ENCODE data around the gene OR4C16. TPM values are rescaled to one million over a fixed set of nuclear protein-coding genes. Genes with fewer than 3 reads are reported as not detected.

The OR4C16 gene
- total RNA-seq, 1 experiment from 2014 or later = not detected

- Mint-ChIP-seq H3K36me3 (ENCODE audit: insufficient read depth in 1 of 3, low read depth in 3 of 3) (peaks cover 6 to 19% (median 11%) of the 10 kb centered on the region in 3 experiments; a peak in 6 of 7 replicates), H3K4me1 (no peaks in the 10 kb centered on the region), H3K27ac (no peak within 1 kb of the TSS), H3K9me3 (peaks cover 21 to 33% of the 10 kb centered on the region in 2 experiments), H3K4me3 (no peak within 1 kb of the TSS), H3K27me3 (ENCODE audit: low read depth) (no peaks in the 10 kb centered on the region; the same call in none of the 2 replicates)
- no peak within 1 kb of the TSS for H2BK5ac ChIP-seq (ENCODE audit: insufficient read length, low read length)
- no peak within 1 kb of the TSS for H3K56ac ChIP-seq (ENCODE audit: insufficient read length, low read depth, low read length)
- no peak within 1 kb of the TSS for H2BK20ac ChIP-seq (ENCODE audit: low read depth, low read length, poor library complexity, severe bottlenecking)
- H3T11ph ChIP-seq (ENCODE audit: low read length) = no peak within 1 kb of the TSS
- H3K27me3 ChIP-seq (ENCODE audit: insufficient read depth, low read length) = no peaks in the 10 kb centered on the region
- H3K79me2 ChIP-seq (ENCODE audit: insufficient read depth, low read length) = no peaks in the 10 kb centered on the region
- no peak within 1 kb of the TSS for H3K14ac ChIP-seq (ENCODE audit: insufficient read depth, low read length)
- no peaks in the 10 kb centered on the region for H3K23me2 ChIP-seq (ENCODE audit: insufficient read length, low read depth, low read length, poor library complexity, severe bottlenecking)
- H4K20me1 ChIP-seq (ENCODE audit: control insufficient read depth, insufficient read depth, insufficient read length) = no peaks in the 10 kb centered on the region
- H3K23ac ChIP-seq (ENCODE audit: insufficient read length, low read depth, low read length) = no peak within 1 kb of the TSS
- no peak within 1 kb of the TSS for H3K18ac ChIP-seq (ENCODE audit: insufficient read length, low read depth, low read length)
- no peak for TF ChIP-seq CTCF (conservative IDR thresholded peaks at IDR 0.05)
- H3K27ac ChIP-seq (ENCODE audit: insufficient read length, low read depth, low read length) = no peak within 1 kb of the TSS
- H2BK15ac ChIP-seq (ENCODE audit: low read depth, low read length) = no peak within 1 kb of the TSS
- H3K4me1 ChIP-seq (ENCODE audit: insufficient read depth, low read length) = no peaks in the 10 kb centered on the region
- H2AK5ac ChIP-seq (ENCODE audit: insufficient read length, low read length) = no peak within 1 kb of the TSS
- H3K79me1 ChIP-seq (ENCODE audit: insufficient read depth, low read depth, low read length, poor library complexity, severe bottlenecking) = no peaks in the 10 kb centered on the region
- H3K9me3 ChIP-seq (ENCODE audit: control insufficient read depth, low read depth, low read length) = peaks cover 85% of the 10 kb centered on the region
- no peak within 1 kb of the TSS for H4K8ac ChIP-seq (replicated peaks; ENCODE audit: insufficient read length, low read depth, low read length)
- H2BK120ac ChIP-seq (ENCODE audit: low read depth, low read length, poor library complexity, severe bottlenecking) = no peak within 1 kb of the TSS
- H3K4me2 ChIP-seq (ENCODE audit: insufficient read depth, insufficient read length, low read length) = no peak within 1 kb of the TSS
- H2AFZ ChIP-seq (ENCODE audit: low read length) = no peak within 1 kb of the TSS
- no peak within 1 kb of the TSS for H4K91ac ChIP-seq (ENCODE audit: insufficient read length, low read depth, low read length)
- no peak within 1 kb of the TSS for H2BK12ac ChIP-seq (ENCODE audit: insufficient read length, low read depth, low read length)
- H3K4ac ChIP-seq (ENCODE audit: low read depth, low read length) = no peak within 1 kb of the TSS
- DNase-seq = no peak
- no peak within 1 kb of the TSS for H3K9ac ChIP-seq (ENCODE audit: extremely low read depth, insufficient read length, low read length)
- no peak within 1 kb of the TSS for H4K5ac ChIP-seq (ENCODE audit: insufficient read length, low read depth, low read length)
Measured at GRCh38 chr11:55554169-55554568, 17.8 kb upstream of the OR4C16 start, which contains the start of gene OR4C15. OR4C15 (plus strand) TSS chr11:55554469; CDS start chr11:55554469, 0 bp downstream.

Measured in H9 (cell line).